H1 (cell line): ENCODE data around the gene DLST.

Experiments
- HDAC6 ChIP-seq: IDR thresholded peaks from one replicate; pipeline ENCODE4 v1.7.1; 2012; ENCODE audit warnings: low read depth, mild to moderate bottlenecking, inconsistent platforms, low read length, moderate library complexity
- POLR2A ChIP-seq, 2 experiments: IDR thresholded peaks; 1 replicate in 1 of 2; 2 replicates in 1 of 2; pipeline ENCODE4 v1.6.1; 2011; ENCODE audit warnings: low read depth in 2 of 2, low read length in 2 of 2, mild to moderate bottlenecking in 2 of 2; ENCODE audit errors: control extremely low read depth in 1 of 2
- TCF12 ChIP-seq: IDR thresholded peaks from 2 replicates; pipeline ENCODE4 v1.6.1; 2011; ENCODE audit warnings: low read depth, mild to moderate bottlenecking, low read length

DNA sequence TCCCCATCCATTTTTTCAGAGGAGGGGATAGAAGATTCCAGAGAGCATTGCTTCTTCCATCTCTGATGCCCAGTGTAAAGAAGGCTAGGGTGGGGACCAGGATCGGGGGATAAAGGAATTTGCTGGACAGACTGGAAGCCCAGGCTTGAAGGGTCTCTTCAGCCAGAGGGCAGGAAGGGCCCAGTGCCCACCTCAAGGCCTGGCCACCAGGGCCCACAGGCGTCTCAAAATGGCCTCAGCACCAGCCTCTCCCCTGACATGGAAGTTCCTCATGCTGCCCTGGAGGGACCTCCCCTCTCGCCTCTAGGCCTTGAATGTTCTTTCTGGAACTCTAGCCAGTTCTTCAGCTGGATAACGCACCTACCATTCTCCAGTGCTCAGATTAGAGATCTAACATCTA, 38.6 kb downstream of the DLST start:
- no peak for TF ChIP-seq POLR2A (IDR thresholded peaks at IDR 0.05; ENCODE audit: control extremely low read depth in 1 of 2, low read depth in 2 of 2, low read length in 2 of 2)
- no peak for TF ChIP-seq HDAC6
- TF ChIP-seq TCF12 = no peak
